Choroid plexus epithelial cell (primary cell): ENCODE data around the gene EXOC6B.

Source experiments
- DNase-seq: peaks from one replicate; pipeline ENCODE4 v3.0.0-alpha.2; 2010; ENCODE audit warnings: low read depth
- H3K4me3 ChIP-seq: 2 replicates; pipeline ENCODE4 v1.5.1; 2011; ENCODE audit warnings: low read depth, mild to moderate bottlenecking, control low read depth, low read length, moderate library complexity
- CTCF ChIP-seq: conservative IDR thresholded peaks from 2 replicates; pipeline ENCODE4 v1.5.1; 2011; ENCODE audit warnings: low read depth, mild to moderate bottlenecking, control low read depth, inconsistent platforms, low read length, moderate library complexity

EXOC6B gene

DNA sequence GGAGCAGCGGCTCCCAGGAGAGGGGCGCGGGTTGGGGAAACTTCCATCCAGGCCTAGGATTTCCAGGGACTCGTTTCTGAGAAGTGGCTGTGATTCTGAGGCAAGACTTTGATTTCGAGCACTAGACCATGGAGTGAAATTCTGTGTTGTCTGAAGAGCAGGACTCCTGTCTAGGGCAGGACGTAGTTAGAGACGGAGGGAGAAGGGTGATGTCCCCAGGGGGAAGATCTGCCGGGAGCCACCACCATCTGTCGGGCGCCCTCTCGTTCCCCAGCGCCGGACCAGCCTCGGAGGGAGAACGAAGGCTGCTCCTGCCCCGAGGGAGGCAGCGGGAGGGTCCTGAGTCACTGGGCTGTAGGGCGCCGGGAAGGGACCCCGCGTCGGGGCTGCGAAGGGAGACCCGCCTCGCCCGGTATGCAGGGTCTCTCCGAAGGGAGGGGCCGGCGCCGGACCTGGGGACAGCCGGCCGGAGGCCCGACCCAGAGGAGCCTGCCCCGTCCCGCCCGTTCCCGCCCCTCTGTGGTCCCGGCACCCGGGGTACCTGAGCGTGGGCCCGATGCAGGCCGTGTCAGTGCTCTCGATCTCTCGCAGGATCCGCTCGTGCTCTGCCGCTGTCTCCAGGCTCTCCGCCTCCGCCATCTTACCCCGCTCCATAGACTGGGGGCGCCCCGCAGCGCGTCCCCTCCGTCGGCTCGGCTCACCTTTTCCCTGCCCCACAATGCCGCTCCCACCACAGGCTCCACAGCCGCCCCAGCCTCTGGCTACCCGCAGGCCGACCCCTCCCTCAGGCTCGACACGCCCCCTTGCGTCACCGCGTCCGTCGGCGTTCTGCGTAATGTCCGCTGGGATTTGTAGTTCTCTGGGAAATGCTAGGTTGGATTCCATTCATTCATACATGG lies at the start of gene EXOC6B:
Gene EXOC6B, minus strand, starts transcription at position 777 of the 899 bp plus-strand sequence.
- H3K4me3 ChIP-seq, result peak within 1 kb of the TSS; percentile 93
- TF ChIP-seq CTCF, result no peak
- peak; percentile 91 for DNase-seq

GRCh38 chr2:72871880-72872279 lies 46.0 kb upstream of the EXOC6B start:
- H3K4me3 ChIP-seq, result no peak overlapping the region
- DNase-seq, result no peak
- TF ChIP-seq CTCF, result no peak

GRCh38 chr2:72871060-72871459 lies 45.2 kb upstream of the EXOC6B start:
- no peak for TF ChIP-seq CTCF
- H3K4me3 ChIP-seq, result no peak overlapping the region
- no peak for DNase-seq

GRCh38 chr2:72864500-72864899 lies 38.7 kb upstream of the EXOC6B start:
- no peak overlapping the region for H3K4me3 ChIP-seq
- DNase-seq, result peak; percentile 59
- TF ChIP-seq CTCF, result no peak

GRCh38 chr2:72863046-72863445 lies 37.2 kb upstream of the EXOC6B start:
- TF ChIP-seq CTCF, result no peak
- no peak overlapping the region for H3K4me3 ChIP-seq
- no peak for DNase-seq

DNA sequence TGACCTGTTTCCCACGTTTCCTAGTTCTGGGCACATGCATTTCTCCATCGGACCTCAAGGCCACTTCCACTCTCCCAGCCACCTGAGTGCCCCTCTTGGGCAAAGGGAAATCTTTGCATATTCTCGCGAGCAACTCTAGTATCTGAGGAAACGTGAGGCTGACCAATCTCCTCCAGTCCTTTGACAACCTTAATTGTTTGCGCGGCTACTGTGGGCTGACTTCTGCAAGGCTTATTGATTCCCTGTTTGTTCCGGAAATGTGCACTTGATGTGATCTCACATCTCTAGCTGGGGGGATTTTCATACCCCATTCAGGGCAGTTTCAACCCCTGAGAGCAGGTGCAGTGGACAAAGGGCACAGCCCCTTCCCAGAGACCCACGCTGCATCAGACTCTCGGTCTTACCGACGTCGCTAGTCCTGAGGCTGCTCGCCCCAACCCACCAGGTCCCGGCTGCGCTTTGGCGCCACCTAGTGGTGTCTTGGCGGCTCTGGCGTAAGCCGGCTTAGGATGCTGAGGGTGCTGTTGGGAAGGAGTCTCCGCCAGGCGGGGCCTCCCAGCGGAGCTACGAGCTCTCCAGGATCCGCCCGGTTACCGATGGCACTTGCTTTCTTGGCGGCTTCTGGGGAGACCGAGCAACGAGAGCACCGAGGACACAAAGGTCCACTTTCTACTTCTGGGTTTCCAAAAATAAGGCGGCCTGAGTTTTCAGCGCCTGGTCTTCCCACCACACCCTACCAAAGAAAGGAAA lies 36.6 kb upstream of the EXOC6B start:
- TF ChIP-seq CTCF, result peak; percentile 99
- H3K4me3 ChIP-seq, result peak overlapping the region; percentile 42
- peak; percentile 93 for DNase-seq

- H3K4me3 ChIP-seq, result no peak overlapping the region
- TF ChIP-seq CTCF, result peak; percentile 85
- peak; percentile 81 for DNase-seq
These were observed 34.0 kb upstream of the EXOC6B start for GRCh38 chr2:72859831-72860262.
